Astrocyte (in vitro differentiated cells and primary cell): ENCODE data around the gene GCC1. TPM values are rescaled to one million over a fixed set of nuclear protein-coding genes. Genes with fewer than 3 reads are reported as not detected.

ENCODE experiments used
- DNase-seq: peaks from one replicate; pipeline ENCODE4 v3.0.0-alpha.2; 2010; ENCODE audit warnings: low read depth
- FAIRE-seq: peaks from 2 replicates; lab custom pipeline; 2011; peaks lifted over from hg19 to GRCh38; lab: Jason Lieb, UNC
- H2AFZ ChIP-seq: 2 replicates; pipeline ENCODE4 v1.6.0; 2012; ENCODE audit warnings: low read depth, low read length, inconsistent platforms
- H3K27ac ChIP-seq: 2 replicates; pipeline ENCODE4 v1.5.1; 2011; ENCODE audit warnings: low read depth, low read length, inconsistent platforms
- H3K27me3 ChIP-seq: 2 replicates; pipeline ENCODE4 v1.6.0; 2011; ENCODE audit warnings: low read length, inconsistent platforms; ENCODE audit not compliant: insufficient read depth
- H3K36me3 ChIP-seq: 2 replicates; pipeline ENCODE4 v1.5.1; 2011; ENCODE audit warnings: low read length, inconsistent platforms; ENCODE audit not compliant: insufficient read depth
- H3K4me1 ChIP-seq: 2 replicates; pipeline ENCODE4 v1.5.1; 2011; ENCODE audit warnings: low read length, inconsistent platforms; ENCODE audit not compliant: insufficient read depth
- H3K4me2 ChIP-seq: 2 replicates; pipeline ENCODE4 v1.6.0; 2012; ENCODE audit warnings: low read length, inconsistent platforms
- H3K4me3 ChIP-seq: 2 replicates; pipeline ENCODE4 v1.5.1; 2011; ENCODE audit warnings: low read depth, mild to moderate bottlenecking, low read length, inconsistent platforms; ENCODE audit not compliant: insufficient read depth
- H3K79me2 ChIP-seq: 2 replicates; pipeline ENCODE4 v1.6.0; 2012; ENCODE audit warnings: mild to moderate bottlenecking, low read length, inconsistent platforms; ENCODE audit not compliant: insufficient read depth
- H3K9ac ChIP-seq: 2 replicates; pipeline ENCODE4 v1.6.0; 2012; ENCODE audit warnings: mild to moderate bottlenecking, low read length, inconsistent platforms
- H3K9me3 ChIP-seq: 2 replicates; pipeline ENCODE4 v1.5.1; 2012; ENCODE audit warnings: low read depth, mild to moderate bottlenecking, low read length, inconsistent platforms; ENCODE audit not compliant: insufficient read depth
- H4K20me1 ChIP-seq: 2 replicates; pipeline ENCODE4 v1.6.0; 2012; ENCODE audit warnings: low read length, inconsistent platforms; ENCODE audit not compliant: insufficient read depth
- H3K27ac Mint-ChIP-seq: one replicate; pipeline ENCODE4 v1.8.0; 2021; ENCODE audit warnings: mild to moderate bottlenecking, mixed read lengths; ENCODE audit not compliant: unreplicated experiment
- H3K27me3 Mint-ChIP-seq: one replicate; pipeline ENCODE4 v1.8.0; 2021; ENCODE audit warnings: low read depth, mixed read lengths; ENCODE audit not compliant: unreplicated experiment
- H3K36me3 Mint-ChIP-seq: one replicate; pipeline ENCODE4 v1.8.0; 2021; ENCODE audit warnings: low read depth, mixed read lengths; ENCODE audit not compliant: unreplicated experiment
- H3K4me1 Mint-ChIP-seq: one replicate; pipeline ENCODE4 v1.8.0; 2021; ENCODE audit warnings: low read depth, mixed read lengths; ENCODE audit not compliant: unreplicated experiment
- H3K4me3 Mint-ChIP-seq: one replicate; pipeline ENCODE4 v1.8.0; 2021; ENCODE audit warnings: mild to moderate bottlenecking, moderate library complexity, mixed read lengths; ENCODE audit not compliant: unreplicated experiment
- H3K9me3 Mint-ChIP-seq: one replicate; pipeline ENCODE4 v1.8.0; 2021; ENCODE audit warnings: mild to moderate bottlenecking, mixed read lengths; ENCODE audit not compliant: unreplicated experiment
- EZH2 ChIP-seq: IDR thresholded peaks from 2 replicates; pipeline ENCODE4 v1.6.1; 2012; ENCODE audit warnings: mild to moderate bottlenecking, low read length, inconsistent platforms; ENCODE audit not compliant: insufficient read depth
- total RNA-seq: library from RNA; stranded (reverse); gene quantifications from 2 replicates; pipeline ENCODE4 v1.2.1, GENCODE V29; 2021
- TF ChIP-seq, protein P1 (sequence below): IDR thresholded peaks from 2 replicates; pipeline ENCODE4 v1.5.1; 2011; ENCODE audit warnings: low read depth, mild to moderate bottlenecking, inconsistent platforms, low read length, moderate library complexity; ENCODE audit not compliant: insufficient read depth

GCC1 gene
- total RNA-seq, 1 donor from 2014 or later: 28.8 TPM

DNA sequence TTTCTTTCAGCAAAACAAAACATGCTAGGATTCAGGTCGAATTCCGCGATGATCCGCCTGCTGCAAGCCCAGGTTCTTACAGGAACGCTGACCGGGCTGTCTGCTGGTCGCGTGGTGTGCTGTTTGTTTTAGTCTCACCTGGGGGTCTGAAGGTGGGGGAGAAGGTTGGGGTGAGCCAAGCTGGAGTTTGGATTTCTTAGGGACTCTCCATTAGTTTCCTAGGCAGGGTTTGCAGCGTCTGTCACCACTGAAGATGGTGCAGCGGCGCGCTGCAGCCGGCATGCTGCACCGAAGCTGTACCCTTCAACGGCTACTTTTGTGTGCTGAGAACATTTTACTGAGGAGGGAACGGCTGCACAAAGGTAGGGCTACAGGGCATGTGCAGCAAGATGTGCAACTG is 48.7 kb downstream of the GCC1 start:
- peak overlapping the region; percentile 65 for H3K4me3 Mint-ChIP-seq
- Histone ChIP-seq H3K36me3 (no peaks in the 10 kb centered on the region), H3K9me3 (no peaks in the 10 kb centered on the region), H3K4me3 (peak overlapping the region; percentile 35), H3K9ac (no peak overlapping the region), H3K27me3 (peaks cover 26% of the 10 kb centered on the region), H4K20me1 (no peaks in the 10 kb centered on the region), H2AFZ (peak overlapping the region; percentile 50), H3K4me1 (no peaks in the 10 kb centered on the region), H3K4me2 (peak overlapping the region; percentile 79), H3K79me2 (no peaks in the 10 kb centered on the region), H3K27ac (no peak overlapping the region)
- H3K36me3 Mint-ChIP-seq: peaks cover 2% of the 10 kb centered on the region
- peaks cover 3% of the 10 kb centered on the region for H3K9me3 Mint-ChIP-seq
- DNase-seq (no peak), FAIRE-seq (no peak)
- H3K27me3 Mint-ChIP-seq: peaks cover 32% of the 10 kb centered on the region
- no peak for TF ChIP-seq EZH2
- TF ChIP-seq, protein P1, sequence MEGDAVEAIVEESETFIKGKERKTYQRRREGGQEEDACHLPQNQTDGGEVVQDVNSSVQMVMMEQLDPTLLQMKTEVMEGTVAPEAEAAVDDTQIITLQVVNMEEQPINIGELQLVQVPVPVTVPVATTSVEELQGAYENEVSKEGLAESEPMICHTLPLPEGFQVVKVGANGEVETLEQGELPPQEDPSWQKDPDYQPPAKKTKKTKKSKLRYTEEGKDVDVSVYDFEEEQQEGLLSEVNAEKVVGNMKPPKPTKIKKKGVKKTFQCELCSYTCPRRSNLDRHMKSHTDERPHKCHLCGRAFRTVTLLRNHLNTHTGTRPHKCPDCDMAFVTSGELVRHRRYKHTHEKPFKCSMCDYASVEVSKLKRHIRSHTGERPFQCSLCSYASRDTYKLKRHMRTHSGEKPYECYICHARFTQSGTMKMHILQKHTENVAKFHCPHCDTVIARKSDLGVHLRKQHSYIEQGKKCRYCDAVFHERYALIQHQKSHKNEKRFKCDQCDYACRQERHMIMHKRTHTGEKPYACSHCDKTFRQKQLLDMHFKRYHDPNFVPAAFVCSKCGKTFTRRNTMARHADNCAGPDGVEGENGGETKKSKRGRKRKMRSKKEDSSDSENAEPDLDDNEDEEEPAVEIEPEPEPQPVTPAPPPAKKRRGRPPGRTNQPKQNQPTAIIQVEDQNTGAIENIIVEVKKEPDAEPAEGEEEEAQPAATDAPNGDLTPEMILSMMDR: no peak
- H3K27ac Mint-ChIP-seq: no peak overlapping the region
- peaks cover 1% of the 10 kb centered on the region for H3K4me1 Mint-ChIP-seq

DNA sequence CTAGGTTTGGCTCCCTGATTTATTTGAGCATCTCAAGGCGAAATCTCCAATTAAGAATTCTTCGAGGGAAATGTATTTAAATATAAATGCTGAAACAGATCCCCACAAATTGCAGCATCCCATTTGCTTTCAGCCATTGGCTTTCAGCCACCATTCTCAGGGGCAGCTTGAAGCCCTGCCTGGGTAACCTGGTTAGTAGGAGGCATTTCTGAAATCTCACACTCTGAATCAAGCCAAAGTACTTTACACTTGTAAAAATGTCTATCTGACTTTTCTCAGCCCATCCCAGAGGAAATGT is 49.1 kb downstream of the GCC1 start:
- DNase-seq (no peak), FAIRE-seq (no peak)
- H3K4me1 ChIP-seq: no peaks in the 10 kb centered on the region
- no peak overlapping the region for H3K27ac Mint-ChIP-seq
- no peaks in the 10 kb centered on the region for H3K79me2 ChIP-seq
- peaks cover 3% of the 10 kb centered on the region for H3K9me3 Mint-ChIP-seq
- H3K27me3 Mint-ChIP-seq: peaks cover 32% of the 10 kb centered on the region
- H3K9me3 ChIP-seq: no peaks in the 10 kb centered on the region
- H3K36me3 Mint-ChIP-seq: no peaks in the 10 kb centered on the region
- no peak overlapping the region for H3K27ac ChIP-seq
- no peak overlapping the region for H2AFZ ChIP-seq
- TF ChIP-seq EZH2: no peak
- TF ChIP-seq, protein P1: no peak
- no peaks in the 10 kb centered on the region for H4K20me1 ChIP-seq
- H3K27me3 ChIP-seq: peaks cover 26% of the 10 kb centered on the region
- H3K4me3 ChIP-seq: no peak overlapping the region
- H3K9ac ChIP-seq: no peak overlapping the region
- peak overlapping the region; percentile 79 for H3K4me2 ChIP-seq
- H3K36me3 ChIP-seq: no peaks in the 10 kb centered on the region
- H3K4me3 Mint-ChIP-seq: no peak overlapping the region
- H3K4me1 Mint-ChIP-seq: peaks cover 1% of the 10 kb centered on the region

DNA sequence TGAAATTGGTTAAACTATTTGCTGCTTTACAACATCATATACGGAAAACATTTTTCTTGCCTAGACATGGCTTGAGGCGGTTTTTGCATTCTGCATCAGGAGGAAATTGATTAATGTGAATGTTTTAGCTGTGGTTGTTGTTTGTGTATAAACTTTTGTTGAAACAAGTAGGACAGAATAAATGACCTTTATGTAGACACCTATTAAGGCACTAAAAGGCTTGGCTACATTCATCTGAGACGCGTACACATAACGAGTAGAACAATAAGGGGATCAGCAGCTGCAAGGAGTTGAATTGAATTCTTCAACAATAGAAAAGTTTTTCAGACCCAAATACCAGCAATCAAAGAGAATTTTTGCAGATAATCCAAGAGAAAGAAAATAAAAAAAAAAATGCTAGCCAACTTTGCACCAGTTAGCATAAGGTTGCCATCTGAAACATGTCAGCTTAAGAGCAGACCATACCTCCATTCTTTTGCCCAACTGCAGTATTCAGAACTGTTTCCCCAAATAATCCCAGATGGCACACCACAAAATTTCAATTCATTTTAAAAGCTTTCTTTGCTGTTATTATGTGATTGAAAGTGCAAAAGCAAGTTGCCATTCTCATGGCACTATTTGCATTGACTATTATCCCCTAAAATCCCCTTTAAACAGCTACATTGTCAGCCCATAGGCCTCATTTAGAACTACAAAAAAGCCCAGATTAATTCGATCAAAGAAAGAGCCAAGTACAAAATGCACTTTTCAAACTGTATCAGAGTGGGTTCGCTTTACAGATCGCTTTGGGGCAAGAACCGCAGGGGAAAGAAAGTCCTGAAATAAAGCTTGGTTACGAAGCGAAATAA is 49.6 kb downstream of the GCC1 start:
- no peak overlapping the region for H3K27ac ChIP-seq
- H3K36me3 Mint-ChIP-seq: no peaks in the 10 kb centered on the region
- FAIRE-seq: no peak
- no peak overlapping the region for H3K4me3 Mint-ChIP-seq
- no peak overlapping the region for H3K4me2 ChIP-seq
- H2AFZ ChIP-seq: no peak overlapping the region
- no peak for DNase-seq
- peaks cover 26% of the 10 kb centered on the region for H3K27me3 ChIP-seq
- H3K4me3 ChIP-seq: no peak overlapping the region
- H3K27ac Mint-ChIP-seq: no peak overlapping the region
- no peaks in the 10 kb centered on the region for H4K20me1 ChIP-seq
- H3K9me3 Mint-ChIP-seq: peaks cover 3% of the 10 kb centered on the region
- peaks cover 32% of the 10 kb centered on the region for H3K27me3 Mint-ChIP-seq
- H3K4me1 Mint-ChIP-seq: peaks cover 1% of the 10 kb centered on the region
- H3K36me3 ChIP-seq: no peaks in the 10 kb centered on the region
- H3K4me1 ChIP-seq: no peaks in the 10 kb centered on the region
- H3K9me3 ChIP-seq: no peaks in the 10 kb centered on the region
- no peaks in the 10 kb centered on the region for H3K79me2 ChIP-seq
- no peak overlapping the region for H3K9ac ChIP-seq
- TF ChIP-seq, protein P1: no peak
- TF ChIP-seq EZH2: no peak
